Measurements from ENCODE around the gene TXNDC2.

The TXNDC2 gene

DNA sequence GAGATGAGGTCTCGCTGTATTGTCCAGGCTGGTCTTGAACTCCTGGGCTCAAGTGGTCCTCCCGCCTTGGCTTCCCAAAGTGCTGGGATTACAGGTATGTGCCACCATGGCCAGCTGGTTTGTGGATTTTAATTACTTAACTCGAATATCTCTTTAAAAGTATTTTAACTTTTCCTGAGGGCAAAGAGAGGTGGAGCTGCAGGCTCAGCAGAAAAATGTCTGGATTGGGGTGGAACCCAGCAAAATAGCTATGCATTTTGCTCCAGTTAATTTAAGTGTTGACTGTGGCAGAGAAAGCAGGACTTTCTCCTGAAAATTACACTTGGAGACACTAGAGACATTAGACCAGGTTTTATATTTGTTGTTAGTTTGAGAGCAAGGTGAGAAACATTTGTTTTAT lies 35.5 kb upstream of the TXNDC2 start:
- no peak for TF ChIP-seq ESRRG (CRISPR knock-in tag; IDR thresholded peaks at IDR 0.05)
- TF ChIP-seq ISL1 (CRISPR knock-in tag; IDR thresholded peaks at IDR 0.05) = no peak
- TF ChIP-seq ZNF70 (CRISPR knock-in tag; IDR thresholded peaks at IDR 0.05) = no peak
- no peak for TF ChIP-seq GLIS3 (CRISPR knock-in tag; IDR thresholded peaks at IDR 0.05)
- no peak for TF ChIP-seq PPARA (CRISPR knock-in tag; IDR thresholded peaks at IDR 0.05; ENCODE audit: borderline replicate concordance)
- TF ChIP-seq, protein P1, sequence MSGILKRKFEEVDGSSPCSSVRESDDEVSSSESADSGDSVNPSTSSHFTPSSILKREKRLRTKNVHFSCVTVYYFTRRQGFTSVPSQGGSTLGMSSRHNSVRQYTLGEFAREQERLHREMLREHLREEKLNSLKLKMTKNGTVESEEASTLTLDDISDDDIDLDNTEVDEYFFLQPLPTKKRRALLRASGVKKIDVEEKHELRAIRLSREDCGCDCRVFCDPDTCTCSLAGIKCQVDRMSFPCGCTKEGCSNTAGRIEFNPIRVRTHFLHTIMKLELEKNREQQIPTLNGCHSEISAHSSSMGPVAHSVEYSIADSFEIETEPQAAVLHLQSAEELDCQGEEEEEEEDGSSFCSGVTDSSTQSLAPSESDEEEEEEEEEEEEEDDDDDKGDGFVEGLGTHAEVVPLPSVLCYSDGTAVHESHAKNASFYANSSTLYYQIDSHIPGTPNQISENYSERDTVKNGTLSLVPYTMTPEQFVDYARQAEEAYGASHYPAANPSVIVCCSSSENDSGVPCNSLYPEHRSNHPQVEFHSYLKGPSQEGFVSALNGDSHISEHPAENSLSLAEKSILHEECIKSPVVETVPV (CRISPR knock-in tag; IDR thresholded peaks at IDR 0.05) = no peak
- no peak for TF ChIP-seq OSR1 (CRISPR knock-in tag; IDR thresholded peaks at IDR 0.05)
- no peak for TF ChIP-seq ZFP3 (CRISPR knock-in tag; IDR thresholded peaks at IDR 0.05)
- TF ChIP-seq, protein P2, sequence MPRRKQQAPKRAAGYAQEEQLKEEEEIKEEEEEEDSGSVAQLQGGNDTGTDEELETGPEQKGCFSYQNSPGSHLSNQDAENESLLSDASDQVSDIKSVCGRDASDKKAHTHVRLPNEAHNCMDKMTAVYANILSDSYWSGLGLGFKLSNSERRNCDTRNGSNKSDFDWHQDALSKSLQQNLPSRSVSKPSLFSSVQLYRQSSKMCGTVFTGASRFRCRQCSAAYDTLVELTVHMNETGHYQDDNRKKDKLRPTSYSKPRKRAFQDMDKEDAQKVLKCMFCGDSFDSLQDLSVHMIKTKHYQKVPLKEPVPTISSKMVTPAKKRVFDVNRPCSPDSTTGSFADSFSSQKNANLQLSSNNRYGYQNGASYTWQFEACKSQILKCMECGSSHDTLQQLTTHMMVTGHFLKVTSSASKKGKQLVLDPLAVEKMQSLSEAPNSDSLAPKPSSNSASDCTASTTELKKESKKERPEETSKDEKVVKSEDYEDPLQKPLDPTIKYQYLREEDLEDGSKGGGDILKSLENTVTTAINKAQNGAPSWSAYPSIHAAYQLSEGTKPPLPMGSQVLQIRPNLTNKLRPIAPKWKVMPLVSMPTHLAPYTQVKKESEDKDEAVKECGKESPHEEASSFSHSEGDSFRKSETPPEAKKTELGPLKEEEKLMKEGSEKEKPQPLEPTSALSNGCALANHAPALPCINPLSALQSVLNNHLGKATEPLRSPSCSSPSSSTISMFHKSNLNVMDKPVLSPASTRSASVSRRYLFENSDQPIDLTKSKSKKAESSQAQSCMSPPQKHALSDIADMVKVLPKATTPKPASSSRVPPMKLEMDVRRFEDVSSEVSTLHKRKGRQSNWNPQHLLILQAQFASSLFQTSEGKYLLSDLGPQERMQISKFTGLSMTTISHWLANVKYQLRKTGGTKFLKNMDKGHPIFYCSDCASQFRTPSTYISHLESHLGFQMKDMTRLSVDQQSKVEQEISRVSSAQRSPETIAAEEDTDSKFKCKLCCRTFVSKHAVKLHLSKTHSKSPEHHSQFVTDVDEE (CRISPR knock-in tag; IDR thresholded peaks at IDR 0.05) = no peak
- no peak for TF ChIP-seq ARNTL (CRISPR knock-in tag; IDR thresholded peaks at IDR 0.05; ENCODE audit: borderline replicate concordance, low read depth)
- TF ChIP-seq, protein P3, sequence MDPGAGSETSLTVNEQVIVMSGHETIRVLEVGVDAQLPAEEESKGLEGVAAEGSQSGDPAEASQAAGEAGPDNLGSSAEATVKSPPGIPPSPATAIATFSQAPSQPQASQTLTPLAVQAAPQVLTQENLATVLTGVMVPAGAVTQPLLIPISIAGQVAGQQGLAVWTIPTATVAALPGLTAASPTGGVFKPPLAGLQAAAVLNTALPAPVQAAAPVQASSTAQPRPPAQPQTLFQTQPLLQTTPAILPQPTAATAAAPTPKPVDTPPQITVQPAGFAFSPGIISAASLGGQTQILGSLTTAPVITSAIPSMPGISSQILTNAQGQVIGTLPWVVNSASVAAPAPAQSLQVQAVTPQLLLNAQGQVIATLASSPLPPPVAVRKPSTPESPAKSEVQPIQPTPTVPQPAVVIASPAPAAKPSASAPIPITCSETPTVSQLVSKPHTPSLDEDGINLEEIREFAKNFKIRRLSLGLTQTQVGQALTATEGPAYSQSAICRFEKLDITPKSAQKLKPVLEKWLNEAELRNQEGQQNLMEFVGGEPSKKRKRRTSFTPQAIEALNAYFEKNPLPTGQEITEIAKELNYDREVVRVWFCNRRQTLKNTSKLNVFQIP (CRISPR knock-in tag; IDR thresholded peaks at IDR 0.05; ENCODE audit: borderline replicate concordance, low read depth) = no peak
- no peak for TF ChIP-seq ZNF8 (CRISPR knock-in tag; IDR thresholded peaks at IDR 0.05)
- no peak for TF ChIP-seq TCF4 (CRISPR knock-in tag; IDR thresholded peaks at IDR 0.05; ENCODE audit: borderline replicate concordance)
- TF ChIP-seq TOX (CRISPR knock-in tag; IDR thresholded peaks at IDR 0.05; ENCODE audit: borderline replicate concordance) = no peak
- ATAC-seq = no peak

DNA sequence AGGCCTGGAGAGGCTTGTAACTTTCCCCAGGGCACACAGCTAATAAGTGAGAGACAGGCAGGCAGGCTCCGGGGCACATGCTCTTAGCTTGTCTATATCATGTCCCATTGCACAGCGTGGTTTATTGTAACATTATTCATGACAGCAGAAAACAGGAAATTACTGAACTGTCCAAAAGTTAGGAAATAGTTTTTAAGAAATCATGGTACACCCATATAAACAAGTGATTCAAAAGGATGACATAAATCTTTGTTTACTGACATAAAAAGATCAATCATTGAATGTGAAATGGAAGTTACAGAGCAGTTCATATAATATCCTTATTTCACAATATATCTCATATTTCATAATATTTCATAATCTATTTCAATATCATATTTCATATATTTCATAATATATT lies 34.3 kb upstream of the TXNDC2 start:
- no peak for ATAC-seq
- TF ChIP-seq ZNF8 (CRISPR knock-in tag; IDR thresholded peaks at IDR 0.05) = no peak
- no peak for TF ChIP-seq TOX (CRISPR knock-in tag; IDR thresholded peaks at IDR 0.05; ENCODE audit: borderline replicate concordance)
- no peak for TF ChIP-seq PPARA (CRISPR knock-in tag; IDR thresholded peaks at IDR 0.05; ENCODE audit: borderline replicate concordance)
- no peak for TF ChIP-seq ZC3H10 (CRISPR knock-in tag; IDR thresholded peaks at IDR 0.05)
- no peak for TF ChIP-seq SNAI2 (CRISPR knock-in tag; IDR thresholded peaks at IDR 0.05)
- no peak for TF ChIP-seq ISL1 (CRISPR knock-in tag; IDR thresholded peaks at IDR 0.05)
- TF ChIP-seq ZFP3 (CRISPR knock-in tag; IDR thresholded peaks at IDR 0.05) = no peak

DNA sequence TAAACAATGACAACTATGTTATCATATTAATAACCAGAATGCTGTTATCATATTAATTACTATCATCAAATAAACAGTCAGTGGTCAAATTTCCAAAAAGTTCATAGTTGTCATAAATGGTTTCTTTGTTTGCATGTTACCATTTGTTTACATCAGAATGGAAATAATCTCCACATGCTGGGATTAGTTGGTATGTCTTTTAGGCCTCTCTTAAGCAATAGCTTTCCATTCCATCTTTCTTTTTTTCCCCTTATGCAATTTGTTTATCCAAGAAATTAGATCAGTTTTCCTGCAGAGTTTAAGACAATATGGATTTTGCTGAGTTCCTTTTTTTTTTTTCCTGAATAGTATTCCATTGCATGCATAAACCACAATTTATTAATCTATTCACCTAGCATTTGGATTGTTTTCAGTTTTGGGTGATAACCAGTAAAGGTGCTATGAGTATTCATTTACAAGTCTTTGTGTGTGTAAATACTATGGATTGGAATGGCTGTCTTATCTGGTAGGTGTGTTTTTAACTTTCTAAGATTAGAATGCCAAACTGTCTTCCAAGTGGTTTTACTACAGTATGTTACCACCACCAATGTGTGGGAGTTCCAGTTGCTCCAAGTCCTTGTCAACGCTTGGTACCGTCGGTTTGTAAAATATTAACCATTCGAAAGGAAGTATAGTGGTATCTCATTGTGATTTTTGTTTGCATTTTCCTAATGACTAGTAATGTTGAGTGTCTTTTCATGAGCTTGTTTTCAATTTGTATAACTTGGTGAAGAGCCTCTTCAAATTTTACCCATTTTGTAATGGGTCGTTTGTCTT lies 33.3 kb upstream of the TXNDC2 start:
- ATAC-seq = no peak
- TF ChIP-seq RARB (CRISPR knock-in tag; IDR thresholded peaks at IDR 0.05) (no peak), BACH2 (CRISPR knock-in tag; IDR thresholded peaks at IDR 0.05; ENCODE audit: borderline replicate concordance) (no peak), GLIS3 (CRISPR knock-in tag; IDR thresholded peaks at IDR 0.05) (no peak), ZFP3 (CRISPR knock-in tag; IDR thresholded peaks at IDR 0.05) (no peak), ZNF8 (CRISPR knock-in tag; IDR thresholded peaks at IDR 0.05) (no peak), ZNF70 (CRISPR knock-in tag; IDR thresholded peaks at IDR 0.05) (no peak), ZC3H10 (CRISPR knock-in tag; IDR thresholded peaks at IDR 0.05) (no peak), ARNTL (CRISPR knock-in tag; IDR thresholded peaks at IDR 0.05; ENCODE audit: borderline replicate concordance, low read depth) (no peak)
- TF ChIP-seq, protein P4, sequence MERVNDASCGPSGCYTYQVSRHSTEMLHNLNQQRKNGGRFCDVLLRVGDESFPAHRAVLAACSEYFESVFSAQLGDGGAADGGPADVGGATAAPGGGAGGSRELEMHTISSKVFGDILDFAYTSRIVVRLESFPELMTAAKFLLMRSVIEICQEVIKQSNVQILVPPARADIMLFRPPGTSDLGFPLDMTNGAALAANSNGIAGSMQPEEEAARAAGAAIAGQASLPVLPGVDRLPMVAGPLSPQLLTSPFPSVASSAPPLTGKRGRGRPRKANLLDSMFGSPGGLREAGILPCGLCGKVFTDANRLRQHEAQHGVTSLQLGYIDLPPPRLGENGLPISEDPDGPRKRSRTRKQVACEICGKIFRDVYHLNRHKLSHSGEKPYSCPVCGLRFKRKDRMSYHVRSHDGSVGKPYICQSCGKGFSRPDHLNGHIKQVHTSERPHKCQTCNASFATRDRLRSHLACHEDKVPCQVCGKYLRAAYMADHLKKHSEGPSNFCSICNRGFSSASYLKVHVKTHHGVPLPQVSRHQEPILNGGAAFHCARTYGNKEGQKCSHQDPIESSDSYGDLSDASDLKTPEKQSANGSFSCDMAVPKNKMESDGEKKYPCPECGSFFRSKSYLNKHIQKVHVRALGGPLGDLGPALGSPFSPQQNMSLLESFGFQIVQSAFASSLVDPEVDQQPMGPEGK (CRISPR knock-in tag; IDR thresholded peaks at IDR 0.05; ENCODE audit: borderline replicate concordance) = no peak
- TF ChIP-seq, protein P3 (CRISPR knock-in tag; IDR thresholded peaks at IDR 0.05; ENCODE audit: borderline replicate concordance, low read depth) = no peak
- TF ChIP-seq, protein P2 (CRISPR knock-in tag; IDR thresholded peaks at IDR 0.05) = no peak
- TF ChIP-seq, protein P1 (CRISPR knock-in tag; IDR thresholded peaks at IDR 0.05) = no peak

Data from SK-N-SH treated with all-trans-retinoic acid at 6 μM for 48 hours (cell line).